H1 (cell line): ENCODE results near the gene ABCD2. TPM values are rescaled to one million over a fixed set of nuclear protein-coding genes. Genes with fewer than 3 reads are reported as not detected.

Experiments
- BRCA1 ChIP-seq: IDR thresholded peaks from 2 replicates; pipeline ENCODE4 v1.6.1; 2012; ENCODE audit warnings: low read depth, low read length, improper control_type of control experiment
- CBX5 ChIP-seq: fragments of 300-800, 300-1000 bp; sonication (generic); IDR thresholded peaks from 2 replicates; pipeline ENCODE4 v1.7.1; 2016; ENCODE audit warnings: antibody characterized with exemption, low read length, low read depth
- CHD7 ChIP-seq: fragments of 300-600 bp; sonication (generic); IDR thresholded peaks from 2 replicates; pipeline ENCODE4 v1.7.1; 2012; ENCODE audit warnings: low read length, moderate library complexity, mild to moderate bottlenecking, inconsistent platforms; ENCODE audit not compliant: insufficient replicate concordance
- CTCF ChIP-seq, 3 experiments: IDR thresholded peaks; 1 replicate in 2 of 3; 2 replicates in 1 of 3; pipeline versions ENCODE4 v1.5.1 to v1.6.1; 2011; ENCODE audit warnings: low read length in 3 of 3, mild to moderate bottlenecking in 3 of 3, inconsistent platforms in 2 of 3, low read depth in 1 of 3, moderate library complexity in 1 of 3; ENCODE audit not compliant: insufficient read depth in 1 of 3; ENCODE audit errors: control extremely low read depth in 1 of 3
- EP300 ChIP-seq, 2 experiments: IDR thresholded peaks; 1 replicate in 1 of 2; 2 replicates in 1 of 2; pipeline ENCODE4 v1.6.1; 2011 to 2012; ENCODE audit warnings: low read depth in 2 of 2, low read length in 2 of 2, mild to moderate bottlenecking in 2 of 2, borderline replicate concordance in 1 of 2, inconsistent platforms in 1 of 2, moderate library complexity in 1 of 2
- FOSL1 ChIP-seq: IDR thresholded peaks from 2 replicates; pipeline ENCODE4 v1.6.1; 2011; ENCODE audit warnings: mild to moderate bottlenecking, low read depth, low read length, moderate library complexity; ENCODE audit not compliant: insufficient read depth
- PHF8 ChIP-seq: fragments of 200-600 bp; sonication (generic); conservative IDR thresholded peaks from 2 replicates; pipeline ENCODE4 v1.7.1; 2012; ENCODE audit warnings: low read depth, mild to moderate bottlenecking, inconsistent platforms, low read length, moderate library complexity
- SIN3A ChIP-seq, 2 experiments: IDR thresholded peaks in 1 of 2; conservative IDR thresholded peaks in 1 of 2; 2 replicates each; pipeline ENCODE4 v1.6.1; 2011 to 2012; ENCODE audit warnings: low read length in 2 of 2, improper control_type of control experiment in 1 of 2, low read depth in 1 of 2, mild to moderate bottlenecking in 1 of 2
- SIRT6 ChIP-seq: IDR thresholded peaks from one replicate; pipeline ENCODE4 v1.7.1; 2012; ENCODE audit warnings: low read length, inconsistent platforms
- polyA plus RNA-seq, 7 experiments: library from polyadenylated mRNA; depleted of rRNA in 3 of 7; stranded (reverse) in 5 of 7; unstranded in 2 of 7; fragments of >200 nt in 5 of 7; fragments of 200-250 nt in 2 of 7; gene quantifications; 1 replicate in 5 of 7; 2 replicates in 1 of 7; 4 replicates in 1 of 7; pipeline versions ENCODE4 v1.2.1 to v1.2.3, GENCODE V29; 2011 to 2013; ENCODE audit warnings: missing spikeins in 2 of 7, mixed read lengths in 2 of 7
- total RNA-seq: library from RNA; stranded (reverse); fragmentation: NEBNext Ultra II Directional; extraction: Animal tissue kit (Norgen Biotek cat#: 25700); gene quantifications from 2 replicates; pipeline ENCODE4 v1.2.1, GENCODE V29; 2021

The ABCD2 gene
- total and polyA plus RNA-seq, 2 of the 8 experiments (the other 6 are each of a cell fraction or from before 2014, with no cell fraction given), result not detected

GRCh38 chr12:39622306-39622705 lies 2.7 kb upstream of the ABCD2 start (continued):
- TF ChIP-seq CHD7, result no peak
- no peak for TF ChIP-seq PHF8
- TF ChIP-seq SIRT6, result no peak
- TF ChIP-seq CTCF (IDR thresholded peaks at IDR 0.05; ENCODE audit: control extremely low read depth in 1 of 3, insufficient read depth in 1 of 3, low read depth in 1 of 3, low read length in 3 of 3), result no peak
- TF ChIP-seq EP300 (IDR thresholded peaks at IDR 0.05; ENCODE audit: borderline replicate concordance in 1 of 2, low read depth in 2 of 2, low read length in 2 of 2), result no peak
- no peak for TF ChIP-seq BRCA1
- no peak for TF ChIP-seq CBX5
- no peak for TF ChIP-seq SIN3A (conservative IDR thresholded peaks at IDR 0.05 in 1 of 2, IDR thresholded peaks at IDR 0.05 in 1 of 2; ENCODE audit: low read depth in 1 of 2, low read length in 2 of 2)
- no peak for TF ChIP-seq FOSL1
